Kidney (tissue), 14 donors: ENCODE data around the gene CRTC1. TPM values are rescaled to one million over a fixed set of nuclear protein-coding genes. Genes with fewer than 3 reads are reported as not detected.

Experiments
- DNase-seq, 5 donors: peaks; one replicate each; pipeline ENCODE4 v3.0.0-alpha.2; 2013 to 2020
- FAIRE-seq: peaks from 2 replicates; lab custom pipeline; 2012; peaks lifted over from hg19 to GRCh38; lab: Jason Lieb, UNC
- H3K27ac ChIP-seq, 2 donors: one replicate each; pipeline ENCODE4 v1.7.0; 2013; ENCODE audit warnings: low read depth in 2 of 2, low read length in 2 of 2, inconsistent platforms in 1 of 2
- H3K27me3 ChIP-seq: one replicate; pipeline ENCODE4 v1.7.1; 2013; ENCODE audit warnings: low read length, inconsistent platforms; ENCODE audit not compliant: control insufficient read depth, insufficient read depth
- H3K36me3 ChIP-seq, 3 donors: one replicate each; pipeline versions ENCODE4 v1.7.0 to v1.7.1; 2013; ENCODE audit warnings: low read length in 3 of 3, control low read depth in 1 of 3, inconsistent platforms in 1 of 3; ENCODE audit not compliant: insufficient read depth in 3 of 3, control insufficient read depth in 2 of 3
- H3K4me1 ChIP-seq, 3 donors: one replicate each; pipeline versions ENCODE4 v1.7.0 to v1.7.1; 2013; ENCODE audit warnings: low read length in 3 of 3, inconsistent platforms in 1 of 3, low read depth in 1 of 3; ENCODE audit not compliant: control insufficient read depth in 2 of 3, insufficient read depth in 2 of 3
- H3K4me3 ChIP-seq, 3 donors: one replicate each; pipeline versions ENCODE4 v1.7.0 to v1.8.1; 2013; ENCODE audit warnings: low read length in 3 of 3, control low read depth in 1 of 3, inconsistent platforms in 1 of 3
- H3K9ac ChIP-seq, 3 donors: one replicate each; pipeline versions ENCODE4 v1.7.0 to v1.7.1; 2013; ENCODE audit warnings: low read length in 3 of 3, control low read depth in 1 of 3, inconsistent platforms in 1 of 3
- H3K9me3 ChIP-seq, 3 donors: one replicate each; pipeline versions ENCODE4 v1.7.0 to v1.7.1; 2013; ENCODE audit warnings: low read length in 3 of 3, control low read depth in 1 of 3, inconsistent platforms in 1 of 3; ENCODE audit not compliant: control insufficient read depth in 2 of 3, insufficient read depth in 1 of 3
- intact Hi-C: fragments of 100-400 bp; cut with DNase I; formaldehyde crosslinking; loops from one replicate; pipeline ENCODE4 v1.11.1; 2022
- polyA plus RNA-seq: library from polyadenylated mRNA; stranded (reverse); fragments of 350-450 nt; fragmentation: Illumina TruSeq; extraction: RNeasy Lipid Tissue Mini Kit (QIAGEN cat#74804); gene quantifications from one replicate; pipeline ENCODE4 v1.2.3, GENCODE V29; 2014; ENCODE audit warnings: low read depth, low replicate concordance; ENCODE audit not compliant: insufficient read depth
- total RNA-seq: library from RNA; stranded (reverse); fragmentation: NEBNext Ultra II Directional; extraction: Animal tissue kit (Norgen Biotek cat#: 25700); gene quantifications from one replicate; pipeline ENCODE4 v1.2.1, GENCODE V29; 2021
- TF ChIP-seq, protein P1 (sequence below): IDR thresholded peaks from 3 replicates; pipeline ENCODE4 v1.5.1; 2012; ENCODE audit warnings: mild to moderate bottlenecking, moderate library complexity, borderline replicate concordance; ENCODE audit not compliant: insufficient read depth; ENCODE audit errors: extremely low read depth
- donor health status: control.
- donor health status: control.
- donor health status: control.
- donor health status: control.
- donor health status: control.
- donor health status: DM: yes; HTN: yes; CAD: no.
- donor health status: Normal renal cell carcinoma (clear cell type).

Gene CRTC1
- total and polyA plus RNA-seq, 2 donors from 2014 or later, result 10.9 to 26.8 TPM

DNA sequence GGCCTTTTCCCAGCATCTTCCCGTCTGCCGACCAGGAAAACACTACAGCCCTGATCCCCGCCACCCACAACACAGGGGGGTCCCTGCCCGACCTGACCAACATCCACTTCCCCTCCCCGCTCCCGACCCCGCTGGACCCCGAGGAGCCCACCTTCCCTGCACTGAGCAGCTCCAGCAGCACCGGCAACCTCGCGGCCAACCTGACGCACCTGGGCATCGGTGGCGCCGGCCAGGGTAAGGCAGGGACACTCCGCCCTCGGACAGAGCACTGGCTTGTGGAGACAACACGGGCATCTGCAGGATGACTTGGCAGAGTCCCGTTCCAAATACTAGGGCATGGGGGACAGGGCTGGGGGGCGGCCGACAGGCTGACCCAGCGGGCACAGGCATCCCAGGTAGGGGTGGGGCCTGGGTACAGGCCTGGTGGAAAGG, 76.5 kb downstream of the CRTC1 start:
- H3K4me1 ChIP-seq, result peaks cover 0 to 30% (median 25%) of the 10 kb centered on the region in 3 donors
- DNase-seq (peak in 1 of 5 donors; percentile 75), FAIRE-seq (no peak)
- H3K4me3 ChIP-seq, result no peak overlapping the region
- intact Hi-C loops, result no loop called here
- H3K9ac ChIP-seq, result no peak overlapping the region
- H3K27me3 ChIP-seq, result no peaks in the 10 kb centered on the region
- TF ChIP-seq, protein P1, sequence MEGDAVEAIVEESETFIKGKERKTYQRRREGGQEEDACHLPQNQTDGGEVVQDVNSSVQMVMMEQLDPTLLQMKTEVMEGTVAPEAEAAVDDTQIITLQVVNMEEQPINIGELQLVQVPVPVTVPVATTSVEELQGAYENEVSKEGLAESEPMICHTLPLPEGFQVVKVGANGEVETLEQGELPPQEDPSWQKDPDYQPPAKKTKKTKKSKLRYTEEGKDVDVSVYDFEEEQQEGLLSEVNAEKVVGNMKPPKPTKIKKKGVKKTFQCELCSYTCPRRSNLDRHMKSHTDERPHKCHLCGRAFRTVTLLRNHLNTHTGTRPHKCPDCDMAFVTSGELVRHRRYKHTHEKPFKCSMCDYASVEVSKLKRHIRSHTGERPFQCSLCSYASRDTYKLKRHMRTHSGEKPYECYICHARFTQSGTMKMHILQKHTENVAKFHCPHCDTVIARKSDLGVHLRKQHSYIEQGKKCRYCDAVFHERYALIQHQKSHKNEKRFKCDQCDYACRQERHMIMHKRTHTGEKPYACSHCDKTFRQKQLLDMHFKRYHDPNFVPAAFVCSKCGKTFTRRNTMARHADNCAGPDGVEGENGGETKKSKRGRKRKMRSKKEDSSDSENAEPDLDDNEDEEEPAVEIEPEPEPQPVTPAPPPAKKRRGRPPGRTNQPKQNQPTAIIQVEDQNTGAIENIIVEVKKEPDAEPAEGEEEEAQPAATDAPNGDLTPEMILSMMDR, result no peak
- H3K27ac ChIP-seq, result no peak overlapping the region
- H3K9me3 ChIP-seq, result no peaks in the 10 kb centered on the region
- H3K36me3 ChIP-seq, result no peaks in the 10 kb centered on the region

DNA sequence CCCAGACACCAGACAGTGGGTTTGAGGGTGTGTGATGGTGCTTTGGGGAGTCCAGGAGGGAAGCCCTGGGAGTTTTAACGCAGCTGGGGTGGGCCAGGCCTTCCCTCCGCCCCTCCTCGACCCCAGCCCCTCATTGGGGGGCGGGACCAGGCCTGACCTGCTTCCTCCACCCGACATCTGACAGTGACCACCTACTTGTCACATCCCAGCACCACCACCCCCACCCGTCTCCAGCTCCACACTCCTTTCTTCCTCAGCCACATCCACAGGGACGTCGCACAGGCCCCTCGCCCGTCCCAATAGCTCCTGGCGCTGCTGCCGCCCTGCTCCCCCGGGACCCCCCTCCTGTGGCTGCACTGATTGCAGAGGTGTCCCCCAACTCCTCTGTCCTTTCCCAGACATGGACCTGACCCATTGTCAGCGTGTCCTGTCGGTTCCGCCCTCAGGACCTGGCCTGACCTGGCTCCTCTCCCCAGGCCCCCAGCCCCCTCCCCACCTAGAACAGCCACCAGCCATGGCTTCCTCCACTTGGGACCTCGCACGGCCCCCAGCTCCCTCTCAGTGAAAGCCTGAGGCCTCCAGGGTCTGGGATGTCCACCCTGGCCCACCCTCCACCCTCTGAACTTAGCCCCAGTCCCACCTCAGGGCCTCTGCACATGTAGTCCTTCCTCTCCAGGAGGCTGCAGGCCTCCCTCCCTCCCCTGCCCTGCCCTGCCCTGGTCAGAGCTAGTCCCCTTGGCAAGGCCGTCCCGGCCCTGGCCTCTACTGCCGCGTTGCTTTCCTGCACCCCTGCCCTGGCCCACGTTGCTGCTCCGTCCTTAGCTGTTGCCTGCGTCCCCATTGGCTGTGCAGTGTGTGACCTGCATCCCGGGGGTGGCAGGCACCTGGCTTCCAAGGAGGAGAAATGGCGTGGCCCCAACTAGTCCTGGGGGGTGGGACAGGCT, 77.2 kb downstream of the CRTC1 start:
- intact Hi-C loops, result no loop called here
- FAIRE-seq, result no peak
- Histone ChIP-seq H3K27ac (peak overlapping the region; percentile 23 to 83), H3K9me3 (no peaks in the 10 kb centered on the region), H3K9ac (no peak overlapping the region), H3K27me3 (no peaks in the 10 kb centered on the region), H3K36me3 (no peaks in the 10 kb centered on the region), H3K4me3 (no peak overlapping the region), H3K4me1 (peaks cover 0 to 30% (median 25%) of the 10 kb centered on the region in 3 donors)
- peak in 1 of 5 donors; percentile 71 for DNase-seq
- TF ChIP-seq, protein P1, result no peak

DNA sequence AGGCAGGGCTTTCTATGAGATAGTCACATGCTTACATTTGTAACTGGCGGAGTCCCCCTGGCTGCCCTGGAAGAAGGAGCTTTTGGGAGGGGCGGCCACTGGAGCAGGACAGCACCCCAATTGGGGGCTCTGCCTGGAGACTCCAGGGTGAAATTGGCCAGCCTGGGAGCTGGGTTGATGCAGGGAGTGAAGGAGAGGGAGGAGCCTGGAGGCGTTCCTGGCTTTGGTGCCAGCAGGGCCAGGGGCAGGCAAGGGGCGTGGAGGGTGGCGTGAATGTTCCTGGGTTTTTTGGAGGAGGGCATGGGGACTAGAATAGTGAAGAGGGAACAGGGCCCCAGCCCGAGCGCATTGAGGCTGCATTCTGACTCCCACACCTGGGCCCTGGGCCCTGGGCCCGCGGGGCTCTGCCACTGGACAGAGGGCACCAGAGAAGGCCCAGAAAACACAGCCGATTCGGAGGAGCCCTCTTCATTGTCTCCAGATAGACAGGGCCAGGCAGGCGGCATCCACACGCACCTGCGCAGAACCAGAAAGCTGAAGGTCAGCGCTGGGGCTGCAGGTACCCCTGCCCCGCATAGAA, 78.1 kb downstream of the CRTC1 start:
- intact Hi-C loops, result no loop called here
- DNase-seq (peak in 1 of 5 donors; percentile 69), FAIRE-seq (no peak)
- no peak overlapping the region for H3K9ac ChIP-seq
- no peaks in the 10 kb centered on the region for H3K27me3 ChIP-seq
- H3K9me3 ChIP-seq, result no peaks in the 10 kb centered on the region
- H3K36me3 ChIP-seq, result no peaks in the 10 kb centered on the region
- H3K27ac ChIP-seq, result peak overlapping the region; percentile 83 to 85
- TF ChIP-seq, protein P1, result no peak
- peaks cover 0 to 30% (median 25%) of the 10 kb centered on the region in 3 donors for H3K4me1 ChIP-seq
- H3K4me3 ChIP-seq, result no peak overlapping the region
